ENCODE results near the gene FAM200B.

Gene FAM200B

GRCh38 chr4:15704129-15704528 is 22.5 kb downstream of the FAM200B start:
- H3K9me3 ChIP-seq = no peaks in the 10 kb centered on the region
- TF ChIP-seq CTCF (IDR thresholded peaks at IDR 0.05; ENCODE audit: low read depth, low read length) = no peak
- no peaks in the 10 kb centered on the region for H3K36me3 ChIP-seq
- no peaks in the 10 kb centered on the region for H3K4me1 ChIP-seq
- H3K4me3 ChIP-seq (ENCODE audit: low read depth, low read length) = no peak overlapping the region
- no peaks in the 10 kb centered on the region for H3K27me3 ChIP-seq
- DNase-seq = no peak

DNA sequence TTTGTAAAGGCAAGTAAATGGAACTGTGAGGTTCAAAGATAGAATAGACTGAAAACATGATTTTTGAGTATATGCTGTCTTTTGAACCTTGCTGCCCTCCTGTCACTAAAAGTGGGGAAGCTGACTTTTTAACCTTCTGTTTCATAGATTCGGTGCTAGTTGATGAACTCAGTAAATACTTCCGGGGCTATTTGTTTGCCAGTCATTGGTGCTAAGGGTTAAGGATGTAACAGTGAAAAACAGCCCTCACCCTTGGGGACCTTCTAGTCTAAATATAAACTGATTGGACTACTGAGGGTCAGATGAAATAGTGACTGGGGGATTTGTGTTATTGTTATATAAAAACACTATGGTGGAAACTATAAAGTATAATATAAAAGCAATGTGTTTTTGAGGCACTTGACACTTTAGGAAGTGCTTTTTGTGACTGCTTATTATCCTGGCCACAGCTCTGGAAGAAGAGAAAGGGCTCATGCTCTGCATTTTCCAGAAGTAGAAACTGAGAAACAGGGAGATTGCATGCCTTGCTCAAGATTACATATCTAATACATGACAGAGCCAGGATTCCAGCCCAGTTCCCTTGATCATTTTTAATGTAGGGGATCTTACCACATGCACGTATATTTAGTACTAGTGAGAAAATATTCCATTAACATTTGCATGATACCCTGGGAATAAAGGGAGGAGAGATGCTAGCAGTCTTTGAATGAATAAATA is 25.2 kb downstream of the FAM200B start:
- Histone ChIP-seq H3K9me3 (no peaks in the 10 kb centered on the region), H3K4me3 (ENCODE audit: low read depth, low read length) (no peak overlapping the region)

DNA sequence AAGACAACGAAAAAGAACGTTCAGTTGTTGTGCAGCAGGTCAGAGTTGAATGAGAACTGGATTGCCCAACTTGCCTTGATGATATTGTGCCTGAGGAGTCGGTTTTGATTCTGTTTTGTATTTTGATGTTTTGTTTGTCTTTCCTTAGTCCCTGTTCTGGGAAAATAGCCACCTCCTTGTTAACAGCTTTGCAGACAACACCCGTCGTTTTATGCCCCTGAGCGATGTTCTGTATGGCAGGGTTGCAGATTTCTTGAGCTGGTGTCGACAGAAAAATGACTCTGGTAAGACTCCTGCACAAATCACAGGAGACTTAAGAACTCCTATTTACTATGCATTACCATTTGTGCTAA is 25.7 kb downstream of the FAM200B start:
- Histone ChIP-seq H3K9me3 (no peaks in the 10 kb centered on the region), H3K4me3 (ENCODE audit: low read depth, low read length) (no peak overlapping the region), H3K27me3 (no peaks in the 10 kb centered on the region), H3K4me1 (no peaks in the 10 kb centered on the region), H3K36me3 (no peaks in the 10 kb centered on the region)
- TF ChIP-seq CTCF (IDR thresholded peaks at IDR 0.05; ENCODE audit: low read depth, low read length) = no peak
- DNase-seq = no peak

More for the DNA sequence above, 25.2 kb downstream of the FAM200B start:
- Histone ChIP-seq H3K27me3 (no peaks in the 10 kb centered on the region), H3K36me3 (no peaks in the 10 kb centered on the region), H3K4me1 (no peaks in the 10 kb centered on the region)
- DNase-seq = no peak
- no peak for TF ChIP-seq CTCF (IDR thresholded peaks at IDR 0.05; ENCODE audit: low read depth, low read length)

DNA sequence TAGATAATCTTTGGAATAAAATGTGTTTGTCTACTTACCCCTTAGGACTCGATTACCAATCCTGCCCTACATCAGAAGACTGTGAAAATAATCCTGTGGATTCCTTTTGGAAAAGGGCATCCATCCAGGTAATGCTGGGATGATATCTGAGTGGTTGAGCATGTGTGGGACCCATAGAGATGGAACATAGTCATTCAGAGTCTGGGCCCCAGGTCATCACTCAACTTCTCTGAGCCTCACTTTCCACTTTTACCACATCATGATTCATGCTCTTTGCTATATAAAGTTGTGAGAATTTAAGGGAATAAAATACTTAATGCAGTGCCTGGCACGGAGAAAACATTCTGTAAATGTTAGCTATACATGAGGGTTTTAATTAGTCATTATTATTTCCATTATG is 30.1 kb downstream of the FAM200B start:
- no peak overlapping the region for H3K4me3 ChIP-seq (ENCODE audit: low read depth, low read length)
- H3K27me3 ChIP-seq = no peaks in the 10 kb centered on the region
- no peak for TF ChIP-seq CTCF (IDR thresholded peaks at IDR 0.05; ENCODE audit: low read depth, low read length)
- H3K36me3 ChIP-seq = no peaks in the 10 kb centered on the region
- H3K9me3 ChIP-seq = no peaks in the 10 kb centered on the region
- no peak for DNase-seq
- no peaks in the 10 kb centered on the region for H3K4me1 ChIP-seq

DNA sequence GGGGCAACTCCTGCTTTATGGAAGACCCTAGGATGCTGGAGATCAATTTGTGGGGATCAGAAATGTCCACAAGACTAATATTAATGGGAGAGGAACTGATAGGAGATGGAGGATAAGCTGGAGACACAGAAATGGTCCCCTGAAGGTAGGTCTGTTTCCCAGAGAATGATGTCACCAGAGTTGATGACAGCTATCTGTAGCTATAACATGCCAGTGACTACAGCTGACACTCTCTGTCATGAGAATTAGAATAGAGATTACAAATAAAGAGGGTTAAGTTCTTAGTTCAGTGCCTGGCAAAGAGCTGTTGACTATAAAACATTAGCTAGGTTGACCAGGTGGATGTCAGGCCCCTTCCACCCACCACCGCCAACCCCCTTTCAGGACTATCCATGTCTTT is 30.6 kb downstream of the FAM200B start:
- Histone ChIP-seq H3K4me1 (no peaks in the 10 kb centered on the region), H3K36me3 (no peaks in the 10 kb centered on the region), H3K27me3 (no peaks in the 10 kb centered on the region), H3K9me3 (no peaks in the 10 kb centered on the region), H3K4me3 (ENCODE audit: low read depth, low read length) (no peak overlapping the region)
- no peak for DNase-seq
- no peak for TF ChIP-seq CTCF (IDR thresholded peaks at IDR 0.05; ENCODE audit: low read depth, low read length)

- H3K4me3 ChIP-seq (ENCODE audit: low read depth, low read length) = no peak overlapping the region
- TF ChIP-seq CTCF (IDR thresholded peaks at IDR 0.05; ENCODE audit: low read depth, low read length) = no peak
- no peaks in the 10 kb centered on the region for H3K27me3 ChIP-seq
- H3K4me1 ChIP-seq = no peaks in the 10 kb centered on the region
- no peaks in the 10 kb centered on the region for H3K36me3 ChIP-seq
- no peaks in the 10 kb centered on the region for H3K9me3 ChIP-seq
- no peak for DNase-seq
These were observed 32.5 kb downstream of the FAM200B start for GRCh38 chr4:15714141-15714540.

Data from BE2C (cell line).